Thyroid gland (tissue), 4 donors: Measurements from ENCODE around the gene KCNA5. TPM values are rescaled to one million over a fixed set of nuclear protein-coding genes. Genes with fewer than 3 reads are reported as not detected.

ENCODE experiments used
- DNase-seq, 2 donors: peaks; one replicate each; pipeline ENCODE4 v3.0.0-alpha.2; 2019
- H3K27ac ChIP-seq, 3 donors: fragments of 200-600 bp; sonication (generic); 1 replicate in 2 of 3; 2 replicates in 1 of 3; pipeline ENCODE4 v1.5.1; 2016 to 2019; ENCODE audit warnings: mild to moderate bottlenecking in 1 of 3, moderate library complexity in 1 of 3
- H3K27me3 ChIP-seq: fragments of 200-600 bp; sonication (generic); one replicate; pipeline ENCODE4 v1.5.1; 2019
- H3K36me3 ChIP-seq, 2 donors: fragments of 200-600 bp; sonication (generic); one replicate each; pipeline ENCODE4 v1.5.1; 2016 to 2019
- H3K4me1 ChIP-seq, 2 donors: fragments of 200-600 bp; sonication (generic); one replicate each; pipeline ENCODE4 v1.5.1; 2017 to 2019
- H3K4me3 ChIP-seq, 3 donors: fragments of 200-600 bp; sonication (generic); replicated peaks in 1 of 3; 1 replicate in 2 of 3; 2 replicates in 1 of 3; pipeline ENCODE4 v1.5.1; 2016; ENCODE audit warnings: mild to moderate bottlenecking in 1 of 3
- H3K9me3 ChIP-seq: fragments of 200-600 bp; sonication (generic); one replicate; pipeline ENCODE4 v1.5.1; 2017
- CTCF ChIP-seq, 6 experiments: fragments of 200-600 bp in 3 of 6; fragments of 450-650 bp in 3 of 6; sonication (generic) in 3 of 6; IDR thresholded peaks; one replicate each; pipeline ENCODE4 v1.5.1; 2016 to 2019; ENCODE audit warnings: antibody characterized with exemption in 6 of 6, mild to moderate bottlenecking in 2 of 6, inconsistent platforms in 1 of 6, moderate library complexity in 1 of 6
- POLR2A ChIP-seq, 2 donors: fragments of 450-650 bp; IDR thresholded peaks; one replicate each; pipeline ENCODE4 v1.6.1; 2017; ENCODE audit warnings: antibody characterized with exemption in 2 of 2, mild to moderate bottlenecking in 2 of 2, moderate library complexity in 1 of 2
- WGBS, 2 donors: methylation state at CpG; one replicate each; pipeline ENCODE4 v1.1.5; 2017; 5-methylcytosine and 5-hydroxymethylcytosine counted together
- intact Hi-C: fragments of 100-400 bp; cut with DNase I; formaldehyde crosslinking; loops from one replicate; pipeline ENCODE4 v1.15.1; 2023
- total RNA-seq, 4 donors: library from RNA; depleted of rRNA; stranded (reverse); fragments of >200 nt; gene quantifications; one replicate each; pipeline ENCODE4 v1.2.3, GENCODE V29; 2016

The KCNA5 gene
- total RNA-seq, 4 donors from 2014 or later, result 0.40 to 1.0 (median 0.76) TPM

GRCh38 chr12:5059358-5059757 is 15.7 kb downstream of the KCNA5 start:
- no peaks in the 10 kb centered on the region for H3K36me3 ChIP-seq
- H3K4me3 ChIP-seq, result no peak overlapping the region
- intact Hi-C loops, result no loop called here
- no peaks in the 10 kb centered on the region for H3K27me3 ChIP-seq
- WGBS, 2 donors, result 10 to 37% methylated on average over 6 of the region's 6 CpGs
- no peak overlapping the region for H3K27ac ChIP-seq
- H3K9me3 ChIP-seq, result no peaks in the 10 kb centered on the region
- peak; percentile 41 to 61 for DNase-seq
- TF ChIP-seq CTCF (IDR thresholded peaks at IDR 0.05), result no peak
- TF ChIP-seq POLR2A (IDR thresholded peaks at IDR 0.05), result no peak
- peaks cover 0 to 7% of the 10 kb centered on the region in 2 donors for H3K4me1 ChIP-seq

DNA sequence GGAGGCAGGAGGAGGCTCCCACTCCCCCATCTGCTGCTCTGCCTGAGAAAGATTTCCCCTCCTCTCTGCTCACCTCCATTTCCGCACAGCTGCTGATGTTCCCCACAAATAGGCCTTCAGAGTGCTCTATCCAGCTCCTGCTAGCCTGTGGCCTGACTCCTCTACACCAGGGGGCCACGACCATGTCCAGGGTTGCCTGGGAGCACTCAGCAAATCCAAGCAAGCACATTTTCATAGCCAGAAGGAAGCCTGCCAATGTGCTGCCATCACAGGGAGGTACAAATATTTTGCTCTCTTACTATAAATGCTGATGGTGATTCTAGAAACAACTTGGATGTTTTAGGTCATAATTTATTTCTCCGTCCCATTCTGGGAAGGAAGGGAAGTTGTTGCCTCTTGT is 17.3 kb downstream of the KCNA5 start:
- Histone ChIP-seq H3K27ac (no peak overlapping the region), H3K9me3 (no peaks in the 10 kb centered on the region), H3K4me1 (peaks cover 0 to 7% of the 10 kb centered on the region in 2 donors), H3K36me3 (no peaks in the 10 kb centered on the region), H3K27me3 (no peaks in the 10 kb centered on the region), H3K4me3 (no peak overlapping the region)
- WGBS, 2 donors, result 79 to 81% methylated on average over 3 of the region's 3 CpGs
- intact Hi-C loops, result no loop called here
- TF ChIP-seq CTCF (IDR thresholded peaks at IDR 0.05) (no peak), POLR2A (IDR thresholded peaks at IDR 0.05) (no peak)
- no peak for DNase-seq

DNA sequence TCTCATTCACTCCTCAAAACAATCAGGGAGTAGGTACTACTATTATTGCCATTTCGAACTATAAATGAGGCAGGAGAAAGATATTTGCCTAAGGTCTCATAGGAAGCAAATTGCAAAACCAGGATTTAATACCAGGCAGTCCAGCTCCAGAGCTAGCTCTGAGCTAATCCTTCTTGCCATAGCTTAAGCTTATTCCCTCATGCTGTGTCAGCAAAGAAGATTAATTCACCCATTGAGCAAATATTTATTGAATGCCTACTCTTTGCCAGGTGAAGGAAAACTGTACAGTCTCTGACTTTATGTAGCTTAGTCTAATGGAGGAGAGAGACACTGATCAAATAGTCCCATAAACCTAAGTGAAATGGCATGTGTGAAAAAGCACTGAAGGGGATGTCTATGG is 19.5 kb downstream of the KCNA5 start:
- intact Hi-C loops, result no loop called here
- H3K9me3 ChIP-seq, result no peaks in the 10 kb centered on the region
- no peak overlapping the region for H3K27ac ChIP-seq
- DNase-seq, result no peak
- no peak for TF ChIP-seq CTCF (IDR thresholded peaks at IDR 0.05)
- H3K4me1 ChIP-seq, result peaks cover 0 to 7% of the 10 kb centered on the region in 2 donors
- H3K36me3 ChIP-seq, result no peaks in the 10 kb centered on the region
- 89 to 95% methylated on average over 1 of the region's 1 CpG for WGBS, 2 donors
- no peak overlapping the region for H3K4me3 ChIP-seq
- H3K27me3 ChIP-seq, result no peaks in the 10 kb centered on the region

DNA sequence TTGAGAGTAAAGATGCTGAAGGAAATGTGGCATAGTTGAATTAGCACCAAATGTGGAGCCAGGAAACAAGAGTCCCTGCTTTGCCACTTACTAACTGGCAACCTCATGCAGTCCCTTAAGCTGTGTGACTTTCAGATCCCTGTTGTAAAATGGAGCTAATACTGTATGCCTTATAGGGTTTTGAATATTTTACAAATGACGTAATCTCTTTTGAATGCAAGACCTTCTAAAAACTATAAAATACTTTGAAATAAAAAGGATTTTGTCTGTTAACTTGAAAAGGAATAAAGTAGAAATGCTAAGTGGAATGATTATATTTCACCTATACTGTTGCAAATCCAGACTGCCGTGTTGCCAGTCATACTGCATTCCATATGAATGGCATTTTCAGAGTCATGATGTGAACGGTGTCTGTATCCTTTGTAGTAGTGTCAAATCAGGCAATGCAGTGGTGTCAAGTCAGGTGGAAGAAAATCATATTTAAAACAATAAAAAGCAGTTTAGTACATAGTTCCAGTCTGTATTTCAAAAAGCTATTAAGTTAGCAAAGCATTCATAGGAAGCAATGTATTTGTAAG is 21.3 kb downstream of the KCNA5 start:
- no peak for TF ChIP-seq CTCF (IDR thresholded peaks at IDR 0.05)
- no peak for TF ChIP-seq POLR2A (IDR thresholded peaks at IDR 0.05)
- no peak overlapping the region for H3K27ac ChIP-seq
- 85 to 89% methylated on average over 3 of the region's 3 CpGs for WGBS, 2 donors

DNA sequence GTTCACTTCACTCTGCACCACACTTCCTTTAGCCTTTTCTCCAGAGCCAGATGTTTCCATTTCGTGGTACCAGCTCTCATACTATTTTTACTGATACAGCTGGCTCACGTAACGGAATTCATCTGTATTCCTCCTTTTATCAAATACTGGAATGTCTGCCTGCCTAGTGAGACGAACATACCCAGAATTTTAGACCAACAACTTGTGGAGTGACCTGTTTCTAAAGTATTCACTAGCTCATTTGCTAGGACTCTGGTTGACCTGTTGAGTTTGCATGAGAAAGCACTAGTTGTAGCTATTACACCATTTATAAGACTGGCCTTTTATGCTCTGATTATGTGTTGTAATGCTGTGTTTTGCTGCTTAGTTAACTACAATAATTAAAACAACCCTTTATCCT is 22.6 kb downstream of the KCNA5 start:
- no peak for DNase-seq
- intact Hi-C loops, result no loop called here
- Histone ChIP-seq H3K9me3 (no peaks in the 10 kb centered on the region), H3K4me3 (no peak overlapping the region), H3K27ac (no peak overlapping the region), H3K27me3 (no peaks in the 10 kb centered on the region), H3K36me3 (no peaks in the 10 kb centered on the region), H3K4me1 (no peaks in the 10 kb centered on the region)
- 74 to 84% methylated on average over 4 of the region's 4 CpGs for WGBS, 2 donors
- TF ChIP-seq POLR2A (IDR thresholded peaks at IDR 0.05), result no peak

More for the DNA sequence above, 21.3 kb downstream of the KCNA5 start:
- intact Hi-C loops, result no loop called here
- Histone ChIP-seq H3K27me3 (no peaks in the 10 kb centered on the region), H3K36me3 (no peaks in the 10 kb centered on the region), H3K9me3 (no peaks in the 10 kb centered on the region), H3K4me3 (no peak overlapping the region), H3K4me1 (no peaks in the 10 kb centered on the region)
- DNase-seq, result no peak
